ENCODE data around the gene PPBP. TPM values are rescaled to one million over a fixed set of nuclear protein-coding genes. Genes with fewer than 3 reads are reported as not detected.

PPBP gene
- total and polyA plus RNA-seq, 8 donors, result 0.31 TPM; not detected in 7

- FAIRE-seq (no peak), DNase-seq (no peak), ATAC-seq (no peak)
- 70 to 71% methylated on average over 6 of the region's 6 CpGs for WGBS, 2 donors
- no peaks in the 10 kb centered on the region for H3K36me3 ChIP-seq
- no peak overlapping the region for H3K4me3 ChIP-seq
- H3K27ac ChIP-seq, result no peak overlapping the region
- intact Hi-C loops (cut with DNase I), result no loop called here
- no peaks in the 10 kb centered on the region for H3K9me3 ChIP-seq
- no peaks in the 10 kb centered on the region for H3K27me3 ChIP-seq
- no peaks in the 10 kb centered on the region for H3K4me1 ChIP-seq
- no peak for TF ChIP-seq CTCF (IDR thresholded peaks at IDR 0.05)
These were observed 12.3 kb upstream of the PPBP start for GRCh38 chr4:74000301-74000700.

- 16 to 20% methylated on average over 46 of the region's 46 CpGs for WGBS, 2 donors
- intact Hi-C loops (cut with DNase I), result no loop called here
- Histone ChIP-seq H3K36me3 (no peaks in the 10 kb centered on the region), H3K9me3 (no peaks in the 10 kb centered on the region), H3K27ac (no peak within 1 kb of the TSS), H3K4me1 (no peaks in the 10 kb centered on the region), H3K4me3 (peak within 1 kb of the TSS in 2 of 4 donors; percentile 7 to 16), H3K27me3 (no peaks in the 10 kb centered on the region)
- no peak for TF ChIP-seq CTCF (IDR thresholded peaks at IDR 0.05)
- no peak for FAIRE-seq
- peak; percentile 10 to 71 (median 30) for DNase-seq
- peak in 3 of 4 donors; percentile 75 to 93 (median 85) for ATAC-seq
These were observed 10.3 kb upstream of the PPBP start, which contains the start of gene CXCL5 for GRCh38 chr4:73998040-73999011. Gene CXCL5, minus strand, starts transcription at chr4:73998677. Its CDS starts 96 bp downstream, at chr4:73998581.

- no peak for TF ChIP-seq CTCF (IDR thresholded peaks at IDR 0.05)
- Histone ChIP-seq H3K27me3 (no peaks in the 10 kb centered on the region), H3K4me3 (no peak overlapping the region), H3K27ac (no peak overlapping the region), H3K4me1 (no peaks in the 10 kb centered on the region), H3K36me3 (no peaks in the 10 kb centered on the region), H3K9me3 (no peaks in the 10 kb centered on the region)
- WGBS, 2 donors, result 0 to 35% methylated on average over 1 of the region's 1 CpG
- no peak for ATAC-seq
- DNase-seq, result no peak
- intact Hi-C loops (cut with DNase I), result no loop called here
- no peak for FAIRE-seq
These were observed 4.1 kb upstream of the PPBP start for GRCh38 chr4:73992050-73992449.

- H3K9me3 ChIP-seq, result no peaks in the 10 kb centered on the region
- no peaks in the 10 kb centered on the region for H3K27me3 ChIP-seq
- intact Hi-C loops (cut with DNase I), result no loop called here
- H3K36me3 ChIP-seq, result no peaks in the 10 kb centered on the region
- no peaks in the 10 kb centered on the region for H3K4me1 ChIP-seq
- ATAC-seq (no peak), FAIRE-seq (no peak), DNase-seq (no peak)
- no peak for TF ChIP-seq CTCF (IDR thresholded peaks at IDR 0.05)
- no peak overlapping the region for H3K27ac ChIP-seq
- WGBS, 2 donors, result 88 to 94% methylated on average over 1 of the region's 1 CpG
- no peak overlapping the region for H3K4me3 ChIP-seq
These were observed 3.7 kb upstream of the PPBP start for GRCh38 chr4:73991742-73992000.

Data from pancreas (tissue), 10 donors.